HepG2 (cell line): ENCODE data around the gene CALU. TPM values are rescaled to one million over a fixed set of nuclear protein-coding genes. Genes with fewer than 3 reads are reported as not detected.

ENCODE experiments used
- ATAC-seq: fragments of 200-7000 bp; cut with Tn5 transposase; 3 replicates; pipeline ENCODE4 v1.9.1; 2020; ENCODE audit warnings: mild to moderate bottlenecking, moderate library complexity
- BruUV-seq: library from RNA; stranded (reverse); fragments of 400-500 nt; replicated peaks from 2 replicates; lab custom pipeline; 2021; lab: Mats Ljungman, UMichigan
- CTCF ChIA-PET: fragments of 300-600 bp; formaldehyde crosslinking; extraction: SDS; loops from one replicate; lab custom pipeline; 2021; ENCODE audit warnings: low total read pairs, inconsistent platforms, low intra/inter-chr PET ratio; lab: Yijun Ruan, JAX
- POLR2A ChIA-PET: fragments of 350-600 bp; sonication (Branson Sonifier 250); formaldehyde crosslinking; loops from one replicate; lab custom pipeline; 2020; ENCODE audit warnings: antibody characterized with exemption, inconsistent platforms; lab: Yijun Ruan, JAX
- DNase-seq: peaks from one replicate; pipeline ENCODE4 v3.0.0-alpha.2; 2015; ENCODE audit warnings: low spot score
- FAIRE-seq: peaks from 3 replicates; lab custom pipeline; 2011; peaks lifted over from hg19 to GRCh38; lab: Jason Lieb, UNC
- H2AFZ ChIP-seq: one replicate; pipeline ENCODE4 v1.6.1; 2011; ENCODE audit warnings: low read length, inconsistent platforms
- H3K27ac ChIP-seq: fragments of 300-600 bp; 3 replicates; pipeline ENCODE4 v1.8.0; 2011; ENCODE audit warnings: mixed run types, mild to moderate bottlenecking, mixed read lengths, low read length, inconsistent platforms; ENCODE audit not compliant: insufficient read depth; ENCODE audit errors: extremely low read length
- H3K27me3 ChIP-seq, 2 experiments: fragments of 200-600 bp in 1 of 2; 2 replicates in 1 of 2; 3 replicates in 1 of 2; pipeline versions ENCODE4 v1.6.0 to v1.8.0; 2011; ENCODE audit warnings: low read length in 2 of 2, mild to moderate bottlenecking in 2 of 2, moderate library complexity in 2 of 2, inconsistent platforms in 1 of 2; ENCODE audit not compliant: insufficient read depth in 2 of 2, control insufficient read depth in 1 of 2
- H3K36me3 ChIP-seq, 2 experiments: fragments of 200-600 bp in 1 of 2; replicated peaks in 1 of 2; 2 replicates in 1 of 2; 3 replicates in 1 of 2; pipeline versions ENCODE4 v1.5.1 to v1.8.0; 2011; ENCODE audit warnings: low read length in 2 of 2, inconsistent platforms in 1 of 2; ENCODE audit not compliant: insufficient read depth in 2 of 2, control insufficient read depth in 1 of 2
- H3K4me1 ChIP-seq: 2 replicates; pipeline ENCODE4 v1.5.1; 2012; ENCODE audit warnings: low read length, inconsistent platforms; ENCODE audit not compliant: insufficient read depth
- H3K4me2 ChIP-seq: 2 replicates; pipeline ENCODE4 v1.6.0; 2011; ENCODE audit warnings: low read depth, low read length, inconsistent platforms
- H3K4me3 ChIP-seq, 3 experiments: fragments of 200-600 bp in 1 of 3; sonication (generic), shearing (Covaris generic) in 1 of 3; replicated peaks in 1 of 3; 2 replicates each; pipeline ENCODE4 v1.5.1; 2011 to 2016; ENCODE audit warnings: low read length in 3 of 3, inconsistent platforms in 2 of 3, low read depth in 2 of 3, mild to moderate bottlenecking in 2 of 3, control low read depth in 1 of 3, mixed read lengths in 1 of 3; ENCODE audit not compliant: insufficient read depth in 1 of 3
- H3K79me2 ChIP-seq: one replicate; pipeline ENCODE4 v1.6.1; 2011; ENCODE audit warnings: low read length, inconsistent platforms; ENCODE audit not compliant: insufficient read depth
- H3K9ac ChIP-seq: 2 replicates; pipeline ENCODE4 v1.6.0; 2011; ENCODE audit warnings: mild to moderate bottlenecking, low read depth, low read length, inconsistent platforms; ENCODE audit not compliant: insufficient read depth
- H3K9me3 ChIP-seq: 2 replicates; pipeline ENCODE4 v1.5.1; 2012; ENCODE audit warnings: mild to moderate bottlenecking, low read length
- H4K20me1 ChIP-seq: 2 replicates; pipeline ENCODE4 v1.6.0; 2011; ENCODE audit warnings: inconsistent platforms, mild to moderate bottlenecking, low read length, moderate library complexity; ENCODE audit not compliant: insufficient read depth
- AGO1 ChIP-seq: fragments of 200-400 bp; formaldehyde crosslinking; IDR thresholded peaks from 2 replicates; pipeline ENCODE4 v1.6.1; 2017; ENCODE audit warnings: mild to moderate bottlenecking, low read depth, low read length, moderate library complexity; ENCODE audit not compliant: poor library complexity, severe bottlenecking
- KLF16 ChIP-seq, 2 experiments: sonication (generic) in 1 of 2; formaldehyde crosslinking in 1 of 2; IDR thresholded peaks; 2 replicates each; pipeline versions ENCODE4 v1.6.1 to v1.8.0; 2016 to 2023; ENCODE audit warnings: missing genetic modification reagents in 2 of 2, missing compliant biosample characterization in 1 of 2
- NCOR1 ChIP-seq: fragments of 200-600 bp; sonication (generic); IDR thresholded peaks from 2 replicates; pipeline ENCODE4 v1.7.0; 2017; ENCODE audit warnings: antibody characterized with exemption, low read length, borderline replicate concordance
- NR2F1 ChIP-seq, 2 experiments: fragments of 450-650 bp in 1 of 2; formaldehyde crosslinking in 1 of 2; IDR thresholded peaks; 2 replicates each; pipeline versions ENCODE4 v1.5.0 to v1.6.1; 2016 to 2020; ENCODE audit warnings: mild to moderate bottlenecking in 1 of 2, missing compliant biosample characterization in 1 of 2, missing genetic modification reagents in 1 of 2, moderate library complexity in 1 of 2
- RFXAP ChIP-seq: sonication (generic); formaldehyde crosslinking; IDR thresholded peaks from 2 replicates; pipeline ENCODE4 v1.4.0; 2020; ENCODE audit warnings: missing genetic modification reagents, borderline replicate concordance
- RNF2 ChIP-seq: fragments of 450-650 bp; conservative IDR thresholded peaks from 2 replicates; pipeline ENCODE4 v1.6.1; 2016; ENCODE audit warnings: low read depth
- TBX2 ChIP-seq: sonication (generic); formaldehyde crosslinking; IDR thresholded peaks from 2 replicates; pipeline ENCODE4 v1.5.0; 2020; ENCODE audit warnings: missing genetic modification reagents, mild to moderate bottlenecking, borderline replicate concordance
- ZNF496 ChIP-seq: sonication (generic); formaldehyde crosslinking; IDR thresholded peaks from 2 replicates; pipeline ENCODE4 v1.8.1; 2023; ENCODE audit warnings: mild to moderate bottlenecking, moderate library complexity, missing genetic modification reagents; ENCODE audit not compliant: insufficient replicate concordance
- WGBS: methylation state at CpG from one replicate; pipeline ENCODE4 v1.1.6; 2017; ENCODE audit warnings: low lambda C conversion rate; 5-methylcytosine and 5-hydroxymethylcytosine counted together
- in situ Hi-C: cut with HindIII; loops from 2 replicates; pipeline ENCODE4 v1.10.0; 2017; ENCODE audit warnings: low pct_unique_long_range_greater_than_20kb; ENCODE audit not compliant: extremely low pct_ligation_motif_present
- intact Hi-C: fragments of 100-400 bp; cut with micrococcal nuclease; formaldehyde crosslinking; loops from one replicate; pipeline ENCODE4 v1.10.0; 2022; ENCODE audit not compliant: unreplicated experiment
- polyA plus RNA-seq, 8 experiments: library from polyadenylated mRNA; depleted of rRNA in 3 of 8; stranded (reverse) in 7 of 8; unstranded in 1 of 8; fragments of >200 nt; fragmentation: Illumina TruSeq in 4 of 8; extraction: Trizol in 4 of 8; gene quantifications; 2 replicates each; pipeline versions ENCODE4 v1.2.1 to v1.2.3, GENCODE V29; 2011 to 2016; ENCODE audit warnings: low read depth in 4 of 8, missing spikeins in 1 of 8, mixed read lengths in 1 of 8; ENCODE audit not compliant: insufficient read depth in 1 of 8
- total RNA-seq, 5 experiments: library from RNA; depleted of rRNA; stranded (reverse); fragments of >200 nt; fragmentation: Illumina TruSeq; extraction: Trizol; gene quantifications; 2 replicates each; pipeline ENCODE4 v1.2.3, GENCODE V29; 2016; ENCODE audit warnings: low read depth in 1 of 5
- TF ChIP-seq, protein P1 (sequence below), 2 experiments: IDR thresholded peaks; 2 replicates each; pipeline ENCODE4 v1.6.1; 2011 to 2012; ENCODE audit warnings: low read length in 2 of 2, borderline replicate concordance in 1 of 2, low read depth in 1 of 2, mild to moderate bottlenecking in 1 of 2, moderate library complexity in 1 of 2

The CALU gene
- total and polyA plus RNA-seq, 2 of the 13 experiments (the other 11 are each of a cell fraction or from before 2014, with no cell fraction given), result 198 to 252 TPM

GRCh38 chr7:128778946-128779345 is 39.8 kb downstream of the CALU start:
- Histone ChIP-seq H3K9me3 (no peaks in the 10 kb centered on the region), H2AFZ (no peak overlapping the region), H3K9ac (no peak overlapping the region), H3K27ac (no peak overlapping the region), H3K27me3 (no peaks in the 10 kb centered on the region), H3K4me1 (peaks cover 49% of the 10 kb centered on the region), H3K4me2 (no peak overlapping the region)
- ChIA-PET POLR2A (no interaction called here), CTCF (no interaction called here)
- in situ Hi-C loops, result no loop called here
- DNase-seq (no peak), FAIRE-seq (no peak)
- 90% methylated on average over 2 of the region's 5 CpGs for WGBS
- TF ChIP-seq TBX2 (CRISPR knock-in tag) (no peak), NR2F1 (CRISPR knock-in tag; IDR thresholded peaks at IDR 0.05) (no peak), ZNF496 (CRISPR knock-in tag) (no peak), RNF2 (no peak), RFXAP (CRISPR knock-in tag) (no peak), KLF16 (CRISPR knock-in tag; IDR thresholded peaks at IDR 0.05) (no peak), AGO1 (no peak), NCOR1 (no peak)
- TF ChIP-seq, protein P1, sequence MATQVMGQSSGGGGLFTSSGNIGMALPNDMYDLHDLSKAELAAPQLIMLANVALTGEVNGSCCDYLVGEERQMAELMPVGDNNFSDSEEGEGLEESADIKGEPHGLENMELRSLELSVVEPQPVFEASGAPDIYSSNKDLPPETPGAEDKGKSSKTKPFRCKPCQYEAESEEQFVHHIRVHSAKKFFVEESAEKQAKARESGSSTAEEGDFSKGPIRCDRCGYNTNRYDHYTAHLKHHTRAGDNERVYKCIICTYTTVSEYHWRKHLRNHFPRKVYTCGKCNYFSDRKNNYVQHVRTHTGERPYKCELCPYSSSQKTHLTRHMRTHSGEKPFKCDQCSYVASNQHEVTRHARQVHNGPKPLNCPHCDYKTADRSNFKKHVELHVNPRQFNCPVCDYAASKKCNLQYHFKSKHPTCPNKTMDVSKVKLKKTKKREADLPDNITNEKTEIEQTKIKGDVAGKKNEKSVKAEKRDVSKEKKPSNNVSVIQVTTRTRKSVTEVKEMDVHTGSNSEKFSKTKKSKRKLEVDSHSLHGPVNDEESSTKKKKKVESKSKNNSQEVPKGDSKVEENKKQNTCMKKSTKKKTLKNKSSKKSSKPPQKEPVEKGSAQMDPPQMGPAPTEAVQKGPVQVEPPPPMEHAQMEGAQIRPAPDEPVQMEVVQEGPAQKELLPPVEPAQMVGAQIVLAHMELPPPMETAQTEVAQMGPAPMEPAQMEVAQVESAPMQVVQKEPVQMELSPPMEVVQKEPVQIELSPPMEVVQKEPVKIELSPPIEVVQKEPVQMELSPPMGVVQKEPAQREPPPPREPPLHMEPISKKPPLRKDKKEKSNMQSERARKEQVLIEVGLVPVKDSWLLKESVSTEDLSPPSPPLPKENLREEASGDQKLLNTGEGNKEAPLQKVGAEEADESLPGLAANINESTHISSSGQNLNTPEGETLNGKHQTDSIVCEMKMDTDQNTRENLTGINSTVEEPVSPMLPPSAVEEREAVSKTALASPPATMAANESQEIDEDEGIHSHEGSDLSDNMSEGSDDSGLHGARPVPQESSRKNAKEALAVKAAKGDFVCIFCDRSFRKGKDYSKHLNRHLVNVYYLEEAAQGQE (IDR thresholded peaks at IDR 0.05; ENCODE audit: borderline replicate concordance in 1 of 2, low read depth in 1 of 2, low read length in 2 of 2), result peak; percentile 12 to 75
- TF ChIP-seq, all 625 proteins: peak for 1
- ATAC-seq, result no peak
- no TSS peak for BruUV-seq
- Histone ChIP-seq H3K79me2 (no peaks in the 10 kb centered on the region), H4K20me1 (no peaks in the 10 kb centered on the region), H3K36me3 (no peaks in the 10 kb centered on the region), H3K4me3 (no peak overlapping the region)
- intact Hi-C loops, result no loop called here
